ENCODE measurements around the gene TRPM5. TPM values are rescaled to one million over a fixed set of nuclear protein-coding genes. Genes with fewer than 3 reads are reported as not detected.

Gene TRPM5
- total RNA-seq, 1 experiment from 2014 or later: not detected

DNA sequence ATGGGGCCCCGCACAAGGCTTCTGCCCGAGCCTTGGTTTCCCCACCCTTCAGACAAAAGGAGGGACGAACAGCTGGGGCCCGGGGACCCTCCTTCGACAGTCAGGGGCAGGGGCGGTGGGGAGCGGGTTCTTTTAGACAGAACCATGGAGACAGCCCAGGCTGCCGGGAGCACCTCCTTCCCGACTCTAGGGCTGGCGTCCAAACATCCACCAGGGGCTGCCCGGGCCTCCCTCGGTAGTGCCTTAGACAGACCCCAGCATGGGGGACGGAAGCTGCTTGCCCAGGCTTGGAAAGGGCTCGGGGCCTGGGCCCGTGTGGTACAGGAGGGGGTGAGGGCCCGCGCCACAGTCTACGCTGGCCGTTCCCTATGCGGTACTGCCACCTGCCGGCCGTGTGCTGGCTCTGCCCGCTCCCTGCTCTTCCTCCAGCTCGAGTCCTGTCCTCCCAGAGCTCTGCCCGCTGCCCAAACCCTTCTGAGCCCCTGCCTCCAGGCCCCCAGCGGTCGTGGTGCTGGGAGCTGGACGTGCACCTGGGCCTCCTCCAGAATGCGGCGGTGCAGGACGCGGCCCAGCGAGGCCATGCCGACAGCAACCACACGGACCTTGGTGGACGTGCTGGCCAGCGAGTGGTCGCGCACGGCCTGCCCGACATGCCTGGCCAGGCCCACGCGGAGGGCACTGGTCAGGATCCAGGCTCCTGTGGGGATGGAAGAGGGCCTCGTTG is 23.6 kb downstream of the TRPM5 start:
- peak; percentile 69 for DNase-seq (ENCODE audit: low spot score)

DNA sequence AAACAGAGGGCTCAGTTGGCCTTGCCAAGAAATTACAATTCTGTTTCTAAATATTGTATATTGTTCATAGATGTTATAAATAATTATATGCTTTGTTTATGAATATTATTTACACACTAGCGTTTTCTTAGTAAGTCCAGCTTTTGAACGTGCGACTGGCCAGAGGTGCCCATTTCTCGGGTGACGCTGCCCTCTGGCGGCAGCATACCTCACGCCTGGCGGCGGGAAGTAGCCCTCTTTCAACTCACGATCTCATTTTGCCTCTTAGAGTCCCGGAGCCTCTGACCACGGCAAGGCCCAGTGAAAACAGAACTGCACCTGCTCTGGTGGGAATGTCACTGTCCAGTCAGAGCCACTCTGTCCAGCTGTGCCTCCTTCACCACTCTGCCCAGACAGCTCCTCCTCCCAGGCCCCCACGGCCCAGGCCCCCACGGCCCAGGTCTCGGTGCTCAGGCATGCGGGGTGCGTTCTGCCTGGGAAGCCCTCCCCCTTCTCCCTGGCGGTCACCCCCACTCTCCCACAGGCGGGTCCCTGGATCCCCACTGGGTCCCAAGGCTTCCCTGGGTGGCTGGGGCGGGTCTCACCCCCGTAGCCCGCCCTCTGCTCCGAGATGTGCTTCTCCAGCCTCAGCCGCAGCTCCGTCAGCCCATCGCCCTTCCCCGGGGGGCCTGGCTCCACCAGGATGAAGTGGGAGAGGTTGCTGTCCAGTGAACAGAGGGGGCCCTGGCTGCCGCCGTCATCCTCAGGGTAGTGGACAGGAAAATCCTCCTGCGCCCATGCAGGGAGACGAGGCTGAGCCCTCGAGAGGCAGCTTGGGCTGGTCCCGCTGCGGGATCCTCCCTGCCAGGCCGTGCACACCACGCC is 24.4 kb downstream of the TRPM5 start:
- peak; percentile 76 for DNase-seq (ENCODE audit: low spot score)

DNA sequence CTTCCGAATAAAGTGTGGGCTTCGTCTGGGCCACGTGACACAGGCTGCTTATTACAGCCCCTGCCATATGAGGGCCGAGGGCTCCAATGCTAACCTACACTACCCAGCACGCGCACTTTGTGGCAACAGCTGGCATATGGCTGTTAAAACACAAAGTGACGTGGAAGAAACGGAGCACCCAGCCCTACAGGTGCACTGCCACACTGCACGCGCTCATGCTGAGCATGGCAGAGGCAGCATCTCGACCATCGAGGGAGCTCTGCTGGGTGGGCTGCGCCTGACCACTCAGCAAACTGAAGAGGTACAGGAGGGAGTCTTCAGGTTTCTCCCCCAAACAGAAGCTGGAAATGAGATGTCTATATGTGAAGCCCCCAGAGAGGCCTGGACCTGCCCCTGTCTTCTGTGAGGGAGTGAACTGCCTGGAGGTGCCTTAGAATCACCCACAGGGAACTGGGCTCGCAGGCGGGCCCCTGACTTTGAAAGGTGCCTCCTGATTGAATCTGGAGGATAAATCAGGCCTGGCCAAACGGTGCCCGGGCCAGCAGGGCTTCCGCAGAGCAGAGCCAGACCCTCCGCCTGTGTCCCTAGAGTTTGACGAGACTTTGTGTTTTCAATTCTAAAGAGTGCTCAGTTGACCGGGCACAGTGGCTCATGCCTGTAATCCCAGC is 25.5 kb downstream of the TRPM5 start:
- DNase-seq (ENCODE audit: low spot score): no peak

DNA sequence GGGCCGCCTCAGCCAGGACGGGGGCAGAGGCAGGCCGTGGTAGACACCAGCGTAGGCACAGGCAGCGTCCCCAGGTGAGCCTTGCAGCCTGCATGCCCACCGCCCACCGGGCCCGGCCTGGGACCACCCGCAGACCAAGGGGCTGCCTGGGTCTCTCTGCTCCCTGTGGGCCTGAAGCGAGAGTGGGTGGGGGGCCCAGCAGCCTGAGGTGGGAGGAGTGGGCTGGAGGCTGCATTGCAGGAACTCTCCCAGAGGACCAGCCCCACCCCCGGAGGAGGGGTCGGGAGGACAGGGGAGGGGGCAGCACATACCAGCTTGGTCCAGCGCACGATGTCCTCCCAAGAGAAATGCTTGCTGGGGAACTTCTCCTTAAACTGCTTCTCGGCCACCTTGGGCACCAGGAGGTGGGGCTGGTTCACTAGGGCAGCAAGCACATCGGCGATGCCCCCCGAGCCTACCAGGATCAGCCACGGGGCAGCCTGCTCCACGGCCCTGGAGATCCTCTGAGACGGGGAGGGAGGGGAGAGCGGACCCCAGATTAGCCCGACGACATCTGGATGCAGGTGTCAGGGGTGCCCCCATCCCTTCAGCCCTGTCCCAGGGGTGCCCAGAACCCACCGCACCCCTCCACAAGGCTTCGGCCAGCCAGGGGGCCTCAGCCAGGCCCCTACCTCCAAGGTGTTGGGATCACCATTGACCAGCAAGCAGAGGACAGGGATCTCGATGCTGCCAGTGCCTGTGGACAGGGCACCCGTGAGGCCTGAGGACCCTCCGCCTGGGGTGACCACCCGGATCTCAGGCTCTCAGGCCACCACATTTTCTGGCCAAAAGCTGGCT is 26.2 kb downstream of the TRPM5 start:
- no peak for DNase-seq (ENCODE audit: low spot score)

DNA sequence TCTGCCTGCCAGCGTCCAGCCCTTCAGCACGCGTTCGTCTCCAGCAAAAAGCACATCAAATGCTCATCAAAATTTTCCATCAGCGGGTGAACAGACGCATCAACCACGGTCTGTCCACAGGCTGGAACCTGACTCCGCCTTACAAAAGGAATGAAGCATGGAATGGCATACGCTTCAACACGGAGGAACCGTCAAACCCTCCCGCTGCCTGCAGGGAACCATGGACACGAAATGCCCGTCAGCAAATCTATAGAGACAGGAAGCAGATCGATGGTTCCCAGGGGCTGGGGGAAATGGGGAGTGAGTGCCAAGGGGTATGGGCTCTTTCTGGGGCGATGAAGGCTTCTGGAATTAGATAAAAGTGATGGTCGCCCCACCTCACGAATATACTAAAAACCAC is 27.5 kb downstream of the TRPM5 start:
- no peak for DNase-seq (ENCODE audit: low spot score)

DNA sequence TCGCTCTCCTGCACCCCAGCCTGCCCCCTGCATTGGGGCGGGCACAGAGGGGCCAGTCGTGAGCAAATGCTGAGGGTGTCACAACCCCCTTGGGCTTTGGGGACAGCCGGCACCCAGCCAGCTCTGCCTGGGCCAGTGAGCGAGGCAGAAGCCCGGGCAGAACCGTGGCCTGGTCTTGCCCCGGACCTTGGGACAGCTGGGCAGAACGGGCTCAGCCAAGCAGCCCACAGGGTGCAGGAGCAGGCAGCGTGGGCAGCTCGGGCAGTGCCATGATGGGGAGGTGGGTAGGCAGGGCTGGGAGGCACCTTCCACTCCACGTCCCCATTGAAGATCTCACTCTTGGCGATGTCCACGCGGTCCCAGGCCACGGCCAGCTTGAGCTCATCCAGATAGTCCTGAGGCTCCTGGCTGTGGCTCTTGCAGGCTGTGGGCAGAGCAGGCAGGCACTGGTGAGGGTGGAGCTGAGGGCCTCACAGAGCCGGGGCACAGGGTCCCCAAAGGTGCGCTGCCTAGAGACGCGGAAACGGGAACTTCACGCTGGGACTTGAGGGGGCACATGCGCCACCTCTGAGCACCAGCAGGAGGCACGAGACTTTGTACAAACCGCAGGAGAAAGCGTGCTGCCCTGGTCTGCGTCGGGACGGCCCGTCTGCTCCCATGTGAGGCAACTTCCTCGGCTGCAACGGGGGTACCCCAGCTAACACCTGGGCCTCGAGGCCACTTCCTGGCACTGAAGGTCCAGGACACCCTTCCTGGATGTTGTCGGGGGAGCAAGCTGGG is 28.5 kb downstream of the TRPM5 start:
- no peak for DNase-seq (ENCODE audit: low spot score)

DNA sequence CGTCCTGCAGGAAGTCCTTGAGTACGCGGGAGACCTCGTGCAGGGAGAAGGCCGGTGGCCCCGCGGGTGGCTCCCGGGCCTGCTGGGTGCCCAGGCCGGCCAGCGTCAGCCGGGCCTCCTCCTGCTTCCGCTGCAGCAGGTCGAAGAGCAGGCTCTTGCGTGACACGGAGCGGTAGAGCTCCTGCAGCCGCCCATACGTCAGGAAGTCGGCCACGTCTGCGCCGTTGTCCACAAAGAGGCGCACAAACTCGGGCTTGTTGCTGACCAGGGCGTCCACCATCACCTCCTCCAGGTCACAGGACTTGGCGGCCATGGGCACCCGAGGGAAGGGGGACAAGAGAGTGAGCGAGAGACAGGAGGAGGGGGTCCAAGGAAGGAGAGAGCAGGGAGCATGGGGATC is 29.1 kb downstream of the TRPM5 start:
- no peak for DNase-seq (ENCODE audit: low spot score)

DNA sequence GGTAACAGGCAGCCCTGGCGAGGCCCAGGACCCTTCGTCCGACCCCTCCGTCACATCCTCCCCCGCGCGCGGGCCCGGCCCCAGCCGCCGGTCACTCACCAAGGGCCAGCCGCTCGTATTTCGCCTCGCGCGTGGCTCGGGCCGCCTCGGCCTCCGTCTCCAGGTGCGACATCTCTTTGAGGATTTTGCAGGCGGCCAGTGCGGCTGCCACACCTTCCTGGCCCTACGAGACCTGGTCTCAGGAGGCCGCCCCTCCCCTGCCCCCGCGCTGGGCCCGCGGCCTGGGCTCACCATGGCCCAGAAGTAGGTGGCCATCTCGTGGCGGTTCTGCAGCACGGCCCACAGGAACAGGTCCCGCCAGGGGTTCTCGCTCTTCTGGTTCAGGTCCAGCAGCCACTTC is 29.7 kb downstream of the TRPM5 start:
- DNase-seq (ENCODE audit: low spot score): no peak

DNA sequence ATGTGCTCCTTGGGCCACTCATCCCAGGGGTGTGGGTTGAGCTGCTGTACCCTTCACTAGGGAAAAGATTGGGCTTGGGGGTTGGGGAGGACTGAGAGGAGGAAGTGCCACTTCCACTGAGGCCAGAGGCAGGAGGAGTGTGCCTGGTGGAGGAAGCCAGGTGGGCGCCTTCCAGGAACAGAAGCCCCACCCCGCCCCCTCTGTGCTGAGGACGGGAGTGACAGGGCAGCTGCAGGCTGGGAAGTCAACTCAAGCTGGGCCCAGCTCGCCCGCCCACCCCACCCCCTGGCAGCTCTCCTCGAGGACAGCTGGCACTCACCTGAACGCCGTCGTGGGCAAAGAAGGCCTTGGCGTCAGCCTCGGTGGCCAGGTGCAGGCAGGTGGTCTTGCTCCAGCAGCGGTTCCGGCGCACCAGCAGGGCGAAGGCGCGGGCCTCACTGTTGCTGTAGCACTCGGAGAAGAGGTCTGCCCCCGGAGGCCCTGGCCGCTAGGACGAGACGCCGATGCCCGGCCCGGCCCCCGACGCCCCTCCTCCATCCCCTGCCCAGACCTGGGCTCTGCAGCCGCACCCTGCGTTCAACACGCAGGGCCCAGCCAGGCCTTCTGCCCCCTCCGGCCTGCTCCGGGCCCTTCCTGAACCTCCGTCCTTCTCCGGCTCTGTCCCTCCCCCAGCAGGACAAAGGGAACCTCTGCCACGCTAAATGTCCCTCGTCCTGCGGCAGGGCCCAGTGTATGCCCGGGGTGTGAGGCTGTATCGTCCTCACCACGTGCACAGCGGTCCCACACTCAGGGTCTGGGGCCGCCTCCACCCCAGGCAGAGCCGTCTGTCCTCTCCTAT is 30.4 kb downstream of the TRPM5 start:
- no peak for DNase-seq (ENCODE audit: low spot score)

DNA sequence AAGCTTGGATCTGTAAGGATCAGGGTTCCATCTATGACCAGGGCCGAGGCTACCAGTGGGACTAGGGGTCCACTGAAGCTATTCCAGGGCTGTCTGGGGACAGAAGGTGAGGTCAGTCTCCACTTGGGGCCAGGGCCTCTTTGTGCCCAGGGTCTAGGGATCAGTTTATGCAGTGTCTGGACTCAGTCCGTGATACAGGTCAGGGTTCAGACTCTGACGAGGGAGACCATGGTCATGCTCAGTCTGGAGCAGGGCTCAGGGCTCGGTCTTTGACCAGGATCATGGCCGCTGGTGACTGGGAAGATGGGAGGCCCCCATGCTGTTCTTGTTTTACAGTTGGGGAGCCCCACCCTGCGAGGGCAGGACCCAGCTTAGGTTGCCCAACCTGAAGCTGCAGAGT is 32.0 kb downstream of the TRPM5 start:
- DNase-seq (ENCODE audit: low spot score): no peak

DNA sequence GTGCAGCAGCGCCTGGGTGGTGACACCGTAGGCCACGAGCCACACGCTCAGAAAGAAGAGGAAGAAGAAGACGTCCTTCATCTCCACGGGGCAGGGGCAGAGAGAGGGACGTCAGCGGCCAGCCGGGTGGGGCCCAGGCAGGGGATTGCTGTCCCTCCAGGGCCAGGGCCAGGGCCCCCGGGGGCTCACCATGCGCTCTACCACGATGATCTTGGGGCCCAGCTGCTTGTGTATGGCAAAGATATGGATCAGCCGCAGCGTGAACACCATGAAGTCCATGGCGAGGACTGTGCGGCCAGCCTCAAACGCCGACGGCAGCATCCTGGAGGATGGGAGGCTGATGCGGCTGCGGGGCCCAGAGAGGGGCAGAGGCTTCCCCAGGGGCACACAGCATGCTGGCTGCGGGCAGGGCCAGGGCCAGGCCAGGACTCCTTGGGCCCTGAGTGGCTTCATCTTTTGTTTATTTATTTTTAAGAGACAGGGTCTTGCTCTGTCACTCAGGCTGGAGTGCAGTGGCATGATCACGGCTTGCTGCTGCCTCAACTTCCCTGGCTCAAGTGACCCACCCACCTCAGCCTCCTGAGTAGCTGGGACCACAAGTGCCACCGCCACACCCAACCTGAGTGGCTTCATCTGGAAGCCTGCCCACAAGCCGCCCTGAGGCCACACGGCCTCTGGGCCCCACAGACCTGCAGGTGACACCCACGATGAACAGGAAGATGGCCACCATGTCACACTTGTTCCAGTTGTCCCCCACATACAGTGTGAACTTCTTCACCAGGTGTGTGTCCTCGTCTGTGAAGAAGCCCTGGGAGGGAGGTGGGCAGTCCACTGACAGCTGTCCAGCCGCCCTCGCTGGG is 32.6 kb downstream of the TRPM5 start:
- no peak for DNase-seq (ENCODE audit: low spot score)

DNA sequence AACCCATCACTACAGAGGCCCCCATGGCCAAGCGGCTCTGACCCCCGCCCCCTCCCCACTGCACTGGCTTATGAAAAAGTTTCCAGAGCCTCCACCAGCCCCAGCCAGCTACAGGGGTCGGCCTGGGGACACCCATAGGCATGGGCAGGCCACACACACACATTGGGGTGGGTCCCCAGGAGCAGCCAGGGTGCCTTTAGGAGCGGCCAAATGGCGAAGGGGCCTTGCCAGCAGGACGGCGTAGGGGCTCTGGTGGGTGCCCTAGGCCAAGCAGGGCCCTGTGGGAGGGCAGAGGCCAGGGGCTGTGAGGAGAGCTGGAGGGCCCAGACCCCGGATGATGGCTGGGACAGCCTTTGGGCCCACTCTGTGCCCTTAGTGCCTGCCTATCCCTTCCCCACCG is 33.7 kb downstream of the TRPM5 start:
- DNase-seq (ENCODE audit: low spot score): no peak

DNA sequence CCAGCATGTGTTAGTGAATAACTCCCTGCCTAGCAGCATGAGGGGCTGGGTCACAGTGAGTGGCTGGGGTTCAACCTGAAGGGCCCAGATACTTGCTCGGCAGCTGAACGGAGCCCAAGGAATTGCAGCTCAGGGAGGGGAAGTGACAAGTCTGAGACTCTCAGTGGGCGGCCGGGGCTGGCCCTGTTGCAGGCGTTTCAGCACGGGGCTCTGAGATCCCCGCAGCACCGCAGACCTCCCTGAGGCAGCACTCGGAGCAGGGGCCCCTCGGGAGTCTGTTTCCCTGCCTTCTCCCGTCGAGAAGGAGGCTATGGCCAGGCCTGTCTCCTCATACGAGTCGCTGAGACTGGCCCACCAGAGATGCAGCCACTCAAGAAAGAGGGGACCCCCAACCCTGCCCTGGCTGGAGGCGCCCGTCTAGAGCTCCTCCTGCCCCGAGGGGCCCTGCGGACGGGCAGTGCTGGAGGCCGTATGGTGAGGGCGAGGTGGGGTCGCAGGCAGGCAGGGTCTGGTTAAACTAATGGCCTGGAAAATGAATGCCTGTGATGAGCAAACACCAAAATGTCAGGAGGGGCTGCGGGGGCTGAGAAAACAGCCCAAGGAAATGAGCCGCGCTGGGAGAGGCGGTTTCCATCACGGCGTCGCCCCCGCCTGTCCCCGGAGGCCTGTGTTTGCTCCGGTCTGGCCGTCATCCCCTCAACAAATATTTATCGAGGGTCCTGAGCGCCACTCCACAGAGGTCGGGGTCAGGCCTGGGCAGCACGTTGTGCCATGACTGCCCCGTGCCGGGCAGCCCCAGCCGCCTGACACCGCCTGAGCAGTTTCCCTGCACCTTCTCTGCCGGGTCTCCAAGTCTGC is 34.5 kb downstream of the TRPM5 start:
- no peak for DNase-seq (ENCODE audit: low spot score)

DNA sequence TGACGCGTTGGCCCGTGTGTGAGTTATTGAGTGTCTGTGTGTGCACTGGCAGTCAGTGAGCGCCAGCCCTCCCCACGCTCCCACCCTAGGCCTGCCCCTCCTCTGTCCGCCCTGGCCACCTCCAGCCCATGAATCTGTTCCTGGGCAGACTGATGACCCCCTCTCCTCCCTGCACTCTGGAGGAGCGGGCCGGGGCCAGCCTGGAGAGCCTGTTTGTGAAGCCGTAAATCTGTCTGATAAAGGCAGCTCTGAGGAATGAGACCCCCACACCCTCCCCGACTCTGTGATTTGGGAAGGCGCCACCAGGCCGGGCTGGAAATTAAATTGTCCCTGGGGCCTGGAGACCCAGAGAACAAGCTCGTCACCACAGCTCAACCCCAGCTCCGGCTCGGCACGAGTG is 35.2 kb downstream of the TRPM5 start:
- no peak for DNase-seq (ENCODE audit: low spot score)

DNA sequence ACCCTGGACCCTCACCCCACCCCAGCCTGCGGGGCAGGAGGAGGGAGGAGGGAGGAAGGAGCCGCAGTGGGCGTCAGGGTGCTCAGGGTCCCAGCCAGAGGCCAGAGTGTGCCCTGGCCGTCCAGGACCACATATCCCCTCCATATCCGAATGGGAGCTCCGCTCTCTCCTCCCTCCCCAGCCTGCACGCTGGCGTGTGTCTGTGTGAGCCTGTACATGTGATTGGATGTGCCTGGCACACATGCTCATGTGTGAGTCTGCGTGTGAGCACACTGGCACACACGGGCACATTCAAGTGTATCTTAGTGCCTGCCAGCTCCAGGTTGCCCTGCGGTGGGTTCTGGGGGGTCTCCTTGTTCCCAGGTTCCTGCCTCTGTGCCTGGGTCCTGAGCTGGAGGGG is 35.6 kb downstream of the TRPM5 start:
- no peak for DNase-seq (ENCODE audit: low spot score)

DNA sequence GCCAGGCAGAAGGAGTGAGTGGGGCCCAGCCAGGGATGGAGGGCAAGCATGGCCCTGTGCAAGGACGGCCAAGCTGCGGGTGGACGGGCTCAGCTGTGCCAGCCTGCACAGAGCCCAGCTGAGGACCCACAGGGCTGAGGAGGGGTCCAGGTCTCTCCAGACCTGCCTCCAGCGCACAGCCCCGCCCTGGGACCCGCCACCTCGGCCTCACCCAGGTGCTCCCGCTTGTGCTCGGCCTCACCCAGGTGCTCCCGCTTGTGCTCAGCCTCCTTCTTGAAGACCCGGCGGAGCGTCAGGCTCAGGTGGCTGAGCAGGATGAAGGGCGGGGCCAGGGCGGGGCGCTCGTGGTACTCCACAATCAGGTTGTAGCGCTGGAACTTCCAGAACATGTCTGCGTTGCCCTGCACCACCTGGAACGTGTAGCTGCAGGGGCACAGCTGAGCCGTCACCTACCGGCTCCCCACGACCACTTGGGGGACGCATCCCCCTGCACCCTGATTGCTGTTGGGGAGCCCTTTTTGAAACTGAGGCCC is 37.4 kb downstream of the TRPM5 start:
- no peak for DNase-seq (ENCODE audit: low spot score)

DNA sequence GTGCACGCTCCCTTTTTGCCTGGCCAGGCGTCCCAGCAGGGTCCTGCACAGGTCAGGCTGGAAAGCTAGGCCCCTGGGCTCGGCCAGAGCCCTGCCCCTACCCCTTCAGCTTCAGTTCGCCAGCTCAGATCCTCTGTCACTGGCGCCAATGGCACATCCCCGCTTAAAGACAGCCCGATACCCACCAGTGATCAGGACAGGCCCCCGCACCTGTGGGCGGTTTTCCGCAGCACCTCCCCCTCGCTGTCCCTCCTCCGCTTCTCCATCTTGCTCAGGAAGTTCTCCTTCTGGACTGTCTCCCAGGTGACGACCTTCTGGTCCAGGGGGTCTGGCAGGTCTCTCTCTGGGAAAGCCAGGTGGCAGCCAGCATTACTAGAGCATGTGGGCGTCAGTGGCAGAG is 37.9 kb downstream of the TRPM5 start:
- no peak for DNase-seq (ENCODE audit: low spot score)

DNA sequence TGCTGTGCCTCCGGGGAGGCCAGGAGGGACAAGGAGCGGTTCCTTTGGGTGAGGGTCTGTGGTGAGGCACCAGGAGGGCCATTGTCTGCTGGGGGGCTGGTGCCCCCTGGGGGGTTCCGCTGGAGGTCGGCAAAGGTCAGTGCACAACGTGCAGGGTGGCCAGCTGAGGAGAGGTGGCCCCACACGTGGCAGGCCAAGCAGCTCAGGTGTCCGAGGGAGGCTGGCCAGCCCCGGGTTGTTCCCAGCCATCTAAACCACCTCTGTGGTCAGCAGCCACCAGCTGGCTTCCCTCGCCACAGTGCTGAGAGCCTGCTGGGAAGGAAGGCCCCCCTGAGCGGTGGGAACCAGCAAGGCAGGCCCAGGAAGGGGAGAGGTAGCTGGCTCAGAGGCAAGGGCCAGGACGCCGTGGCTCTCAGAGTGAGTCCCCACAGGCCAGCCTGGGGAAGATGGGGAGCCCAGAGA is 39.5 kb downstream of the TRPM5 start:
- no peak for DNase-seq (ENCODE audit: low spot score)

All from H4 (cell line).